ENCODE measurements around the gene CDKN2AIP.

DNA sequence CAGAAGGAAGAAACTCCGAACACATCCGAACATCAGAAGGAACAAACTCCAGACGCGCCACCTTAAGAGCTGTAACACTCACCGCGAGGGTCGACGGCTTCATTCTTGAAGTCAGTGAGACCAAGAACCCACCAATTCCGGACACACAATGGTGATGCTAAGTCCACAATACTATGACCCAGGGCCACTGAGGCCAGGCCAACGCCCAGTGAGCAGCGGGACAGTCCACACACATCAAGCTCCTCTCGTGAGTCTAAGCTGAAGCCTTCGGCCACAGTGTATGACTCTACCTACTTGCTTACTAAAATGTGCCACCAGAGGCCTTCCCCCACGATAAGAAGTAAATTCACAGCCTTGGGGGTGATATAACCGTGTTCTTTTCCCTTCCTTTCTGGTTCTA is 10.2 kb upstream of the CDKN2AIP start:
- TF ChIP-seq, protein P1, sequence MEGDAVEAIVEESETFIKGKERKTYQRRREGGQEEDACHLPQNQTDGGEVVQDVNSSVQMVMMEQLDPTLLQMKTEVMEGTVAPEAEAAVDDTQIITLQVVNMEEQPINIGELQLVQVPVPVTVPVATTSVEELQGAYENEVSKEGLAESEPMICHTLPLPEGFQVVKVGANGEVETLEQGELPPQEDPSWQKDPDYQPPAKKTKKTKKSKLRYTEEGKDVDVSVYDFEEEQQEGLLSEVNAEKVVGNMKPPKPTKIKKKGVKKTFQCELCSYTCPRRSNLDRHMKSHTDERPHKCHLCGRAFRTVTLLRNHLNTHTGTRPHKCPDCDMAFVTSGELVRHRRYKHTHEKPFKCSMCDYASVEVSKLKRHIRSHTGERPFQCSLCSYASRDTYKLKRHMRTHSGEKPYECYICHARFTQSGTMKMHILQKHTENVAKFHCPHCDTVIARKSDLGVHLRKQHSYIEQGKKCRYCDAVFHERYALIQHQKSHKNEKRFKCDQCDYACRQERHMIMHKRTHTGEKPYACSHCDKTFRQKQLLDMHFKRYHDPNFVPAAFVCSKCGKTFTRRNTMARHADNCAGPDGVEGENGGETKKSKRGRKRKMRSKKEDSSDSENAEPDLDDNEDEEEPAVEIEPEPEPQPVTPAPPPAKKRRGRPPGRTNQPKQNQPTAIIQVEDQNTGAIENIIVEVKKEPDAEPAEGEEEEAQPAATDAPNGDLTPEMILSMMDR (conservative IDR thresholded peaks at IDR 0.05; ENCODE audit: low read length): no peak
- TF ChIP-seq EZH2phosphoT487 (IDR thresholded peaks at IDR 0.05; ENCODE audit: borderline replicate concordance, low read depth, low read length): no peak
